Peyer's patch (tissue), 4 donors: ENCODE data around the gene SERGEF.

Experiments
- CTCF ChIP-seq, 6 experiments: fragments of 450-650 bp in 4 of 6; fragments of 200-600 bp in 2 of 6; sonication (generic) in 1 of 6; IDR thresholded peaks; one replicate each; pipeline ENCODE4 v1.5.1; 2017 to 2019; ENCODE audit warnings: antibody characterized with exemption in 6 of 6, mild to moderate bottlenecking in 3 of 6, moderate library complexity in 1 of 6
- POLR2A ChIP-seq, 2 donors: fragments of 450-650 bp; IDR thresholded peaks; one replicate each; pipeline ENCODE4 v1.5.1; 2017; ENCODE audit warnings: antibody characterized with exemption in 2 of 2, mild to moderate bottlenecking in 2 of 2, moderate library complexity in 2 of 2

- TF ChIP-seq CTCF (IDR thresholded peaks at IDR 0.05) (no peak), POLR2A (IDR thresholded peaks at IDR 0.05) (no peak)
These were observed 230.1 kb downstream of the SERGEF start for GRCh38 chr11:17782603-17783337.
